Measurements from ENCODE around the gene TANGO2.

DNA sequence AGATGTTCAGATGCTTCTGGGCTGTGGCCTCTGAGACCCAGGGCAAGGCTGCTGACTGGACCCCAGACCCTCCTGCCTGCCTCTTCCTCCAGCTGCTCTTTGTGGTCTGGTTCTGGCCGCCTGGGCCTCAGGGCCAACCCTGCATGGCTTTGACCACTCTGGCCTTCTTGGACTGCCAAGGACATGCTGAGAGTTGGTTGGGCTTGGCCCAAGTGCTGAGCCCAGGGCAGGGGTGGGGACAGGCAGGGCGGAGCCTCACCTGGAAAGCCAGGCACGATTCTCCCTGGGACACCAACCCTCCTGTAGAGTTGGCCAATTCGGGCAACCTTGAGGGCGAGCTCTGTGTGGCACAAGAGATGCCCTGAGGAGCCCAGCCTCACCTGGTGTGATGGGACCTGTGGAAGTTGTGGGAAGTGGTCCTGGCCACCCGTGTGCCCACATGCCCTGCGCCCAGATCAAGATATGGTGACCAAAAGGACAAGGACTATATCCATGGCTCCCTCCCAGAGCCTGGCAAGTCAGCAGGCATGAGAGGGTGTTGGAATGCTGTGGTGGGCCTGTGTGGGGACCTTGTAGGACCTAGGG lies 11.6 kb downstream of the TANGO2 start:
- TF ChIP-seq EP300 (IDR thresholded peaks at IDR 0.05; ENCODE audit: borderline replicate concordance) (no peak), EGR1 (IDR thresholded peaks at IDR 0.05) (no peak), TAF1 (IDR thresholded peaks at IDR 0.05; ENCODE audit: low read depth) (no peak), RAD21 (IDR thresholded peaks at IDR 0.05; ENCODE audit: low read depth) (no peak), ZBTB7A (IDR thresholded peaks at IDR 0.05; ENCODE audit: low read depth) (no peak)
- TF ChIP-seq, protein P1, sequence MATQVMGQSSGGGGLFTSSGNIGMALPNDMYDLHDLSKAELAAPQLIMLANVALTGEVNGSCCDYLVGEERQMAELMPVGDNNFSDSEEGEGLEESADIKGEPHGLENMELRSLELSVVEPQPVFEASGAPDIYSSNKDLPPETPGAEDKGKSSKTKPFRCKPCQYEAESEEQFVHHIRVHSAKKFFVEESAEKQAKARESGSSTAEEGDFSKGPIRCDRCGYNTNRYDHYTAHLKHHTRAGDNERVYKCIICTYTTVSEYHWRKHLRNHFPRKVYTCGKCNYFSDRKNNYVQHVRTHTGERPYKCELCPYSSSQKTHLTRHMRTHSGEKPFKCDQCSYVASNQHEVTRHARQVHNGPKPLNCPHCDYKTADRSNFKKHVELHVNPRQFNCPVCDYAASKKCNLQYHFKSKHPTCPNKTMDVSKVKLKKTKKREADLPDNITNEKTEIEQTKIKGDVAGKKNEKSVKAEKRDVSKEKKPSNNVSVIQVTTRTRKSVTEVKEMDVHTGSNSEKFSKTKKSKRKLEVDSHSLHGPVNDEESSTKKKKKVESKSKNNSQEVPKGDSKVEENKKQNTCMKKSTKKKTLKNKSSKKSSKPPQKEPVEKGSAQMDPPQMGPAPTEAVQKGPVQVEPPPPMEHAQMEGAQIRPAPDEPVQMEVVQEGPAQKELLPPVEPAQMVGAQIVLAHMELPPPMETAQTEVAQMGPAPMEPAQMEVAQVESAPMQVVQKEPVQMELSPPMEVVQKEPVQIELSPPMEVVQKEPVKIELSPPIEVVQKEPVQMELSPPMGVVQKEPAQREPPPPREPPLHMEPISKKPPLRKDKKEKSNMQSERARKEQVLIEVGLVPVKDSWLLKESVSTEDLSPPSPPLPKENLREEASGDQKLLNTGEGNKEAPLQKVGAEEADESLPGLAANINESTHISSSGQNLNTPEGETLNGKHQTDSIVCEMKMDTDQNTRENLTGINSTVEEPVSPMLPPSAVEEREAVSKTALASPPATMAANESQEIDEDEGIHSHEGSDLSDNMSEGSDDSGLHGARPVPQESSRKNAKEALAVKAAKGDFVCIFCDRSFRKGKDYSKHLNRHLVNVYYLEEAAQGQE (IDR thresholded peaks at IDR 0.05; ENCODE audit: low read depth) = no peak
